WTC11 (cell line): Measurements from ENCODE around the gene HOXD10. TPM values are rescaled to one million over a fixed set of nuclear protein-coding genes. Genes with fewer than 3 reads are reported as not detected.

ENCODE experiments used
- ATAC-seq: fragments of 200-7000 bp; cut with Tn5 transposase; 2 replicates; pipeline ENCODE4 v1.10.0; 2021; ENCODE audit warnings: mild to moderate bottlenecking, moderate library complexity
- CTCF ChIA-PET: fragments of 300-600 bp; sonication (Branson Sonifier 250); formaldehyde crosslinking; loops from one replicate; lab custom pipeline; 2021; ENCODE audit warnings: antibody characterized with exemption; lab: Charles Lee
- POLR2A ChIA-PET: fragments of 350-600 bp; sonication (Branson Sonifier 250); formaldehyde crosslinking; loops from one replicate; lab custom pipeline; 2021; ENCODE audit warnings: antibody characterized with exemption; lab: Charles Lee
- DNase-seq: peaks from one replicate; pipeline ENCODE4 v3.0.0; 2021; ENCODE audit warnings: low spot score
- H3K27ac Mint-ChIP-seq: 2 replicates; pipeline ENCODE4 v1.8.0; 2021; ENCODE audit warnings: mixed read lengths
- H3K27me3 Mint-ChIP-seq: 2 replicates; pipeline ENCODE4 v1.8.0; 2021; ENCODE audit warnings: low read depth, mild to moderate bottlenecking, moderate library complexity, mixed read lengths
- H3K36me3 Mint-ChIP-seq: 2 replicates; pipeline ENCODE4 v1.8.0; 2021; ENCODE audit warnings: mixed read lengths
- H3K4me1 Mint-ChIP-seq: 2 replicates; pipeline ENCODE4 v1.8.0; 2022; ENCODE audit warnings: mixed read lengths
- H3K4me3 Mint-ChIP-seq: 2 replicates; pipeline ENCODE4 v1.8.0; 2021; ENCODE audit warnings: mild to moderate bottlenecking, moderate library complexity, mixed read lengths
- H3K9me3 Mint-ChIP-seq: 2 replicates; pipeline ENCODE4 v1.8.0; 2021; ENCODE audit warnings: mixed read lengths
- CBFB ChIP-seq: sonication (generic); formaldehyde crosslinking; IDR thresholded peaks from 2 replicates; pipeline ENCODE4 v1.8.1; 2022; ENCODE audit warnings: mild to moderate bottlenecking, low read depth, missing genetic modification reagents
- CREB1 ChIP-seq: sonication (generic); formaldehyde crosslinking; IDR thresholded peaks from 2 replicates; pipeline ENCODE4 v1.8.0; 2023; ENCODE audit warnings: mild to moderate bottlenecking, missing genetic modification reagents
- ELF4 ChIP-seq: sonication (generic); formaldehyde crosslinking; IDR thresholded peaks from 2 replicates; pipeline ENCODE4 v1.8.1; 2022; ENCODE audit warnings: low read depth, mild to moderate bottlenecking, moderate library complexity, missing genetic modification reagents
- EMX1 ChIP-seq: fragments of 250-450 bp; sonication (Bioruptor Pico); IDR thresholded peaks from 2 replicates; pipeline ENCODE4 v1.8.0; 2021; ENCODE audit warnings: mild to moderate bottlenecking
- JAZF1 ChIP-seq: fragments of 250-450 bp; sonication (Bioruptor Pico); IDR thresholded peaks from 2 replicates; pipeline ENCODE4 v1.9.0; 2021; ENCODE audit warnings: moderate library complexity, mild to moderate bottlenecking, inconsistent platforms
- JUN ChIP-seq: sonication (generic); formaldehyde crosslinking; IDR thresholded peaks from 2 replicates; pipeline ENCODE4 v1.8.0; 2023; ENCODE audit warnings: mild to moderate bottlenecking, missing genetic modification reagents
- NR3C1 ChIP-seq: sonication (generic); formaldehyde crosslinking; conservative IDR thresholded peaks from 2 replicates; pipeline ENCODE4 v1.8.1; 2023; ENCODE audit warnings: low read depth, mild to moderate bottlenecking, missing genetic modification reagents
- OVOL2 ChIP-seq: fragments of 250-450 bp; sonication (Bioruptor Pico); IDR thresholded peaks from 2 replicates; pipeline ENCODE4 v1.9.0; 2021; ENCODE audit warnings: mild to moderate bottlenecking, borderline replicate concordance
- RORB ChIP-seq: fragments of 250-450 bp; sonication (Bioruptor Pico); IDR thresholded peaks from 2 replicates; pipeline ENCODE4 v1.9.0; 2021; ENCODE audit warnings: mild to moderate bottlenecking
- TP53 ChIP-seq: sonication (generic); formaldehyde crosslinking; IDR thresholded peaks from 2 replicates; pipeline ENCODE4 v1.8.1; 2023; ENCODE audit warnings: mild to moderate bottlenecking, missing genetic modification reagents
- ZBTB21 ChIP-seq: sonication (generic); formaldehyde crosslinking; IDR thresholded peaks from 2 replicates; pipeline ENCODE4 v1.8.1; 2023; ENCODE audit warnings: mild to moderate bottlenecking, missing genetic modification reagents, borderline replicate concordance
- ZBTB43 ChIP-seq: sonication (generic); formaldehyde crosslinking; IDR thresholded peaks from 2 replicates; pipeline ENCODE4 v1.8.1; 2023; ENCODE audit warnings: mild to moderate bottlenecking, missing genetic modification reagents
- ZNF121 ChIP-seq: sonication (generic); formaldehyde crosslinking; IDR thresholded peaks from 2 replicates; pipeline ENCODE4 v1.8.0; 2023; ENCODE audit warnings: missing genetic modification reagents
- ZNF263 ChIP-seq: sonication (generic); formaldehyde crosslinking; IDR thresholded peaks from 2 replicates; pipeline ENCODE4 v1.8.1; 2022; ENCODE audit warnings: low read depth, mild to moderate bottlenecking, moderate library complexity, missing genetic modification reagents
- ZNF416 ChIP-seq: fragments of 250-450 bp; sonication (Bioruptor Pico); IDR thresholded peaks from 2 replicates; pipeline ENCODE4 v1.9.0; 2021; ENCODE audit warnings: mild to moderate bottlenecking, inconsistent platforms
- ZSCAN18 ChIP-seq: fragments of 250-450 bp; sonication (Bioruptor Pico); IDR thresholded peaks from 2 replicates; pipeline ENCODE4 v2.1.2; 2022; ENCODE audit warnings: mild to moderate bottlenecking, moderate library complexity
- total RNA-seq: library from RNA; stranded (reverse); gene quantifications from 3 replicates; pipeline ENCODE4 v1.2.3, GENCODE V29; 2021
- TF ChIP-seq, protein P1 (sequence below): fragments of 250-450 bp; sonication (Bioruptor Pico); IDR thresholded peaks from 2 replicates; pipeline ENCODE4 v1.9.0; 2021; ENCODE audit warnings: mild to moderate bottlenecking
- TF ChIP-seq, protein P2 (sequence below): sonication (generic); formaldehyde crosslinking; IDR thresholded peaks from 2 replicates; pipeline ENCODE4 v1.8.0; 2022; ENCODE audit warnings: mild to moderate bottlenecking, missing genetic modification reagents

The HOXD10 gene
- total RNA-seq, 1 experiment from 2014 or later: not detected

DNA sequence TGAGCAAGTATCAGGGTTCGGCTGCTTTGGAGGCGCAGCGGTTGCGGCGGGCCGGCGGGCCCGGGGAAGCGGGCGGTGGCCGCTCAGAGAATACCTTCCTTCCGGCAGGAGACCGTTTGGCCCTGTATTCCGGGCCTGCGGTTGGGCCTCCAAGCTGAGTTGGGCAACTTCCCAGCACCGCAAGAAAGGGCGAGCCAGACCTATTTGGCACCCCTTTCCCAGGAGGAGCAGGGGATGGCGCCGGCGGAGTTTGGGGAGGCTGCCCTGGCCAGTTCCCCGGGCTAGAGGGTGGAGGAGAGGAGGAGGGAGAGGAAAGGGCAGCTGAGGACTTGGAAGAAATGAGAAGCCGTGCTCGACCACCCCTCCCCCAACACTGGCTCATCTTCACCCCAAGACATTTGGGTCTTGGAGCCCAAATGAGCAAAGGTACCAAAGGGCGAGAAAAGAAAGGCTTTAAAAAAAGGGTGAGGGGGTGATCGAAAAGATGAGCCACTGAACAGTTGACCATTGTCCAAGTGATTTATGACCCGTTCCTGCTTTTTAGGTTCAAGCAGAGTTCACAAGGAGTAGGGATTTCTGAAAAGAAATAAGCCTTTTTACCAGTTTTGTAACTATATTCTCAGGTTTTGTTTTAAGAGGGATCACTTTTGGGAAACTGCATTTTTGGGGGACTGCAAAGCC, 48.9 kb downstream of the HOXD10 start:
- TF ChIP-seq, protein P1, sequence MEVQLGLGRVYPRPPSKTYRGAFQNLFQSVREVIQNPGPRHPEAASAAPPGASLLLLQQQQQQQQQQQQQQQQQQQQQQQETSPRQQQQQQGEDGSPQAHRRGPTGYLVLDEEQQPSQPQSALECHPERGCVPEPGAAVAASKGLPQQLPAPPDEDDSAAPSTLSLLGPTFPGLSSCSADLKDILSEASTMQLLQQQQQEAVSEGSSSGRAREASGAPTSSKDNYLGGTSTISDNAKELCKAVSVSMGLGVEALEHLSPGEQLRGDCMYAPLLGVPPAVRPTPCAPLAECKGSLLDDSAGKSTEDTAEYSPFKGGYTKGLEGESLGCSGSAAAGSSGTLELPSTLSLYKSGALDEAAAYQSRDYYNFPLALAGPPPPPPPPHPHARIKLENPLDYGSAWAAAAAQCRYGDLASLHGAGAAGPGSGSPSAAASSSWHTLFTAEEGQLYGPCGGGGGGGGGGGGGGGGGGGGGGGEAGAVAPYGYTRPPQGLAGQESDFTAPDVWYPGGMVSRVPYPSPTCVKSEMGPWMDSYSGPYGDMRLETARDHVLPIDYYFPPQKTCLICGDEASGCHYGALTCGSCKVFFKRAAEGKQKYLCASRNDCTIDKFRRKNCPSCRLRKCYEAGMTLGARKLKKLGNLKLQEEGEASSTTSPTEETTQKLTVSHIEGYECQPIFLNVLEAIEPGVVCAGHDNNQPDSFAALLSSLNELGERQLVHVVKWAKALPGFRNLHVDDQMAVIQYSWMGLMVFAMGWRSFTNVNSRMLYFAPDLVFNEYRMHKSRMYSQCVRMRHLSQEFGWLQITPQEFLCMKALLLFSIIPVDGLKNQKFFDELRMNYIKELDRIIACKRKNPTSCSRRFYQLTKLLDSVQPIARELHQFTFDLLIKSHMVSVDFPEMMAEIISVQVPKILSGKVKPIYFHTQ (CRISPR knock-in tag): no peak
- TF ChIP-seq ZNF416 (CRISPR knock-in tag) (no peak), RORB (CRISPR knock-in tag) (no peak), ZNF121 (CRISPR knock-in tag) (0 out of 2 replicates have a peak, but pooled peaks have one; percentile 50), ZNF263 (CRISPR knock-in tag) (no peak), NR3C1 (CRISPR knock-in tag) (no peak), JUN (no peak)
- TF ChIP-seq, protein P2, sequence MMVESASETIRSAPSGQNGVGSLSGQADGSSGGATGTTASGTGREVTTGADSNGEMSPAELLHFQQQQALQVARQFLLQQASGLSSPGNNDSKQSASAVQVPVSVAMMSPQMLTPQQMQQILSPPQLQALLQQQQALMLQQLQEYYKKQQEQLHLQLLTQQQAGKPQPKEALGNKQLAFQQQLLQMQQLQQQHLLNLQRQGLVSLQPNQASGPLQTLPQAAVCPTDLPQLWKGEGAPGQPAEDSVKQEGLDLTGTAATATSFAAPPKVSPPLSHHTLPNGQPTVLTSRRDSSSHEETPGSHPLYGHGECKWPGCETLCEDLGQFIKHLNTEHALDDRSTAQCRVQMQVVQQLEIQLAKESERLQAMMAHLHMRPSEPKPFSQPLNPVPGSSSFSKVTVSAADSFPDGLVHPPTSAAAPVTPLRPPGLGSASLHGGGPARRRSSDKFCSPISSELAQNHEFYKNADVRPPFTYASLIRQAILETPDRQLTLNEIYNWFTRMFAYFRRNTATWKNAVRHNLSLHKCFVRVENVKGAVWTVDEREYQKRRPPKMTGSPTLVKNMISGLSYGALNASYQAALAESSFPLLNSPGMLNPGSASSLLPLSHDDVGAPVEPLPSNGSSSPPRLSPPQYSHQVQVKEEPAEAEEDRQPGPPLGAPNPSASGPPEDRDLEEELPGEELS: no peak
- TF ChIP-seq, all 79 proteins: peak for 1
- peak; percentile 51 for DNase-seq
- Mint-ChIP-seq H3K4me1 (peaks cover 23% of the 10 kb centered on the region), H3K27ac (no peak overlapping the region), H3K4me3 (peak overlapping the region; percentile 45; the same call in 1 of the 2 replicates), H3K27me3 (peaks cover 100% of the 10 kb centered on the region), H3K36me3 (no peaks in the 10 kb centered on the region), H3K9me3 (no peaks in the 10 kb centered on the region)
- ChIA-PET POLR2A (interaction anchor here (1.1 kb wide), 1 partner anchor 14 kb away, joined by 3 read pairs; no protein-coding TSS in a partner anchor), CTCF (interaction anchor here (1.1 to 2.4 kb wide), 4 partner anchors 10 to 389 kb away, joined by 3 to 7 read pairs (median 4); no protein-coding TSS in a partner anchor)
- peak; percentile 19 for ATAC-seq

GRCh38 chr2:176166272-176166671, 49.7 kb downstream of the HOXD10 start:
- Mint-ChIP-seq H3K27ac (no peak overlapping the region), H3K36me3 (no peaks in the 10 kb centered on the region), H3K9me3 (no peaks in the 10 kb centered on the region)
- DNase-seq (no peak), ATAC-seq (no peak)
- POLR2A ChIA-PET: no interaction called here
- TF ChIP-seq OVOL2 (CRISPR knock-in tag) (no peak), ZSCAN18 (CRISPR knock-in tag) (no peak), JAZF1 (CRISPR knock-in tag) (no peak), TP53 (no peak), ZNF121 (CRISPR knock-in tag) (no peak), ZBTB21 (CRISPR knock-in tag) (no peak), CREB1 (CRISPR knock-in tag) (no peak), ZBTB43 (CRISPR knock-in tag) (no peak), ELF4 (no peak), CBFB (CRISPR knock-in tag) (no peak), EMX1 (CRISPR knock-in tag) (no peak)
- TF ChIP-seq, all 79 proteins: peak for 0
- Mint-ChIP-seq H3K27me3 (peaks cover 100% of the 10 kb centered on the region), H3K4me1 (peaks cover 21% of the 10 kb centered on the region), H3K4me3 (no peak overlapping the region)
- CTCF ChIA-PET: interaction anchor here (1.5 to 1.6 kb wide), 2 partner anchors 289 to 388 kb away, joined by 3 to 4 read pairs; no protein-coding TSS in a partner anchor
